ENCODE results near the gene TAF11L9. TPM values are rescaled to one million over a fixed set of nuclear protein-coding genes. Genes with fewer than 3 reads are reported as not detected.
"Not testable (repeated sequence)": the region's sequence is repeated elsewhere in the genome, so short reads cannot be mapped to it uniquely, and the experiment has no call there.

The TAF11L9 gene
- total RNA-seq: not detected

- H3K27me3 Mint-ChIP-seq; H3K36me3 Mint-ChIP-seq; ATAC-seq; H3K9me3 Mint-ChIP-seq; H3K4me1 Mint-ChIP-seq (ENCODE audit: low read depth in 2 of 2); H3K27ac Mint-ChIP-seq; DNase-seq (ENCODE audit: low spot score); H3K4me3 Mint-ChIP-seq: not testable (repeated sequence)
These were observed at the start of gene TAF11L9 for GRCh38 chr5:17594255-17594654. TSS of gene TAF11L9 (minus strand) at chr5:17594394.

- Mint-ChIP-seq H3K4me1 (ENCODE audit: low read depth in 2 of 2) (no peaks in the 10 kb centered on the region), H3K36me3 (peaks cover 4% of the 10 kb centered on the region), H3K27me3 (no peaks in the 10 kb centered on the region), H3K9me3 (peaks cover 5% of the 10 kb centered on the region), H3K27ac (no peak within 1 kb of the TSS), H3K4me3 (no peak within 1 kb of the TSS)
- DNase-seq (ENCODE audit: low spot score): no peak
- no peak for ATAC-seq
These were observed 40.0 kb upstream of the TAF11L9 start, which contains the start of gene TAF11L14 for GRCh38 chr5:17634160-17634559. TSS of gene TAF11L14 (plus strand) at chr5:17634460.

DNA sequence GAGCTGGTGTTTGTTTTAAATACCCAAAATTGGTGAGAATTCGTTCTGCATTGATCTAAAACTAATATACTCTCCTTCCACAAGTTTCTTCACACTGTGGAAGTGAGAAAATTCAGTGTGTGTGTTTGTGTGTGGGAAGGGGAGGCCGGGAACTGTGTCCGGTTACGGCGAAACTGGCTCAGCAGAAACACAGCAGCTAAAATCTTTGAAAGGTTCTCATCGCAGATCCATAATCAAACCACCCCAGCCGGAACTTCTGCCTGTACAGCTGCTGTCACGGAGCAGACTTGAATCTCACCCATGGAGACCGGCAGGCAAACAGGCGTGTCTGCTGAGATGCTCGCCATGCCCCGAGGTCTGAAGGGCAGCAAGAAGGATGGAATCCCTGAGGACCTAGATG, 37.6 kb upstream of the TAF11L9 start, which contains the start of gene TAF11L13:
TAF11L13 (plus strand) TSS at position 301 of the 400 bp plus-strand sequence.
- H3K27ac Mint-ChIP-seq; H3K36me3 Mint-ChIP-seq; ATAC-seq; H3K4me1 Mint-ChIP-seq (ENCODE audit: low read depth in 2 of 2); H3K4me3 Mint-ChIP-seq; H3K27me3 Mint-ChIP-seq; DNase-seq (ENCODE audit: low spot score); H3K9me3 Mint-ChIP-seq: not testable (repeated sequence)

DNA sequence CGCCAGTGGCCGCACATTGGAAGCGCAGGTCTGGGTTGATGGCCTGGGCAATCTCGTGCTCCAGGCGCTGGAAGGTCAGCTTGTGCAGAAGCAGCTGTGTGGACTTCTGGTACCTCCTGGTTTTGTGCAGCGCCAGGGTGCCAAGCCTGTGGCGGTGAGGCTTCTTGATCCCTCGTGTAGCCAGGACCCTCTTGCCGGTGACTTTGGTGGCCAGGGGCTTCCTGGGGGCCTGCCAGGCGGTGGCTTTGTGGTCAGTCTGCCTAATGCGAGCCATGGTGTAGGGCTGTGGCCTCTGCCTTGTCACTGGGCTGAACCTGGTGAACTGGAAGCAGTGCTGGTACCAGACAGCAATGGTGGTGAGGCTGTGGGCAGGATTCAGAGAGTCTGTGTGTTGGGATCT, 31.5 kb upstream of the TAF11L9 start:
- DNase-seq (ENCODE audit: low spot score): no peak
- peaks cover 12% of the 10 kb centered on the region for H3K9me3 Mint-ChIP-seq
- no peak overlapping the region for H3K27ac Mint-ChIP-seq
- ATAC-seq: peak in 1 of 2 donors; percentile 24
- no peak overlapping the region for H3K4me3 Mint-ChIP-seq
- no peaks in the 10 kb centered on the region for H3K27me3 Mint-ChIP-seq
- no peaks in the 10 kb centered on the region for H3K4me1 Mint-ChIP-seq (ENCODE audit: low read depth in 2 of 2)
- H3K36me3 Mint-ChIP-seq: no peaks in the 10 kb centered on the region

DNA sequence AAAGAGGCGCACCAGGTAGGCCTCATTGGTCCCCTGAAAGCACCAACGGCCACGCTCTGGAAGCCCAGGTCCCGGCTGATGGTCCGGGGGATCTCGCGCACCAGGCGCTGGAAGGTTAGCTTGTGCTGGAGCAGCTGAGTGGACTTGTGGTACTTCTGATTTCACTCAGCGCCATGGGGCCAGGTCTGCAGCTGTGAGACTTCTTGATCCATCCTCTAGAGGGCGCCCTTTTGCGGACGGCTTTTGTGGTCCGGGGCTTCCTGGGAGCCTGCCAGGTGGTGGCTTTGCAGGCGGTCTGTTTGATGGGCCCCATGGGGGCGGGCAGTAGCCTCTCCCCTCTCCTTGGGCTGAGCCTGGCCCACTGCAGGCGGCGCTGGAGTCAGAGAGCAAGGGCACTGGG, 26.4 kb upstream of the TAF11L9 start:
- DNase-seq (ENCODE audit: low spot score): no peak
- Mint-ChIP-seq H3K27ac (no peak overlapping the region), H3K27me3 (no peaks in the 10 kb centered on the region), H3K36me3 (peaks cover 8% of the 10 kb centered on the region), H3K9me3 (peaks cover 17% of the 10 kb centered on the region), H3K4me1 (ENCODE audit: low read depth in 2 of 2) (no peaks in the 10 kb centered on the region), H3K4me3 (no peak overlapping the region)
- ATAC-seq: no peak

GRCh38 chr5:17619354-17619753, 25.2 kb upstream of the TAF11L9 start:
- Mint-ChIP-seq H3K27me3 (no peaks in the 10 kb centered on the region), H3K4me3 (no peak overlapping the region), H3K27ac (no peak overlapping the region), H3K9me3 (peaks cover 16% of the 10 kb centered on the region), H3K4me1 (ENCODE audit: low read depth in 2 of 2) (no peaks in the 10 kb centered on the region), H3K36me3 (peaks cover 8% of the 10 kb centered on the region)
- DNase-seq (ENCODE audit: low spot score) (no peak), ATAC-seq (no peak)

GRCh38 chr5:17614872-17615605, 20.8 kb upstream of the TAF11L9 start:
- DNase-seq (ENCODE audit: low spot score) (no peak), ATAC-seq (no peak)
- Mint-ChIP-seq H3K4me1 (ENCODE audit: low read depth in 2 of 2) (no peaks in the 10 kb centered on the region), H3K27ac (no peak overlapping the region), H3K4me3 (no peak overlapping the region), H3K9me3 (peaks cover 14% of the 10 kb centered on the region), H3K36me3 (peaks cover 8% of the 10 kb centered on the region), H3K27me3 (no peaks in the 10 kb centered on the region)

DNA sequence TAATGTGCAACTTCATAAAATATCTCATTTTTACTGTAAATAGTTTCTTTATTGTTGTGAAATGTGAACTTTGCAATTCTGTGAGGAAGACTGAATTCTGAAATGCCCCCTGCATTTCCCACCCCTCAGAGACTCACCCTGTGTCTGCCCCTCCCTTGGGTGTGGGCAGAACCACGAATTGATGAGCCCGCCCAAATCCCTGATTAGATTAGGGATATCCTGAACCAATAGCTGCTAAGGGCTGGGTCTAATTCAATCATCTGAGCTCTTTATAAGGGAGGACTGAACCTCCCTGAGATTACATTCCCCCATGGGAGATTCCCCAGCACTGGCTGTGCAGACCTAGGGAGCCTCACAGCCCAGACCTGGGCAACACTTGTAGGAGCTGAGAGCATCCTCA, 15.9 kb upstream of the TAF11L9 start, which contains the start of gene TAF11L12:
TAF11L12 (plus strand) TSS at position 301 of the 400 bp plus-strand sequence.
- H3K4me1 Mint-ChIP-seq (ENCODE audit: low read depth in 2 of 2); H3K27ac Mint-ChIP-seq; H3K36me3 Mint-ChIP-seq; H3K4me3 Mint-ChIP-seq; ATAC-seq; H3K27me3 Mint-ChIP-seq; DNase-seq (ENCODE audit: low spot score): not testable (repeated sequence)
- H3K9me3 Mint-ChIP-seq: peaks cover 16% of the 10 kb centered on the region

GRCh38 chr5:17607461-17607860, 13.3 kb upstream of the TAF11L9 start:
- H3K27ac Mint-ChIP-seq; H3K4me3 Mint-ChIP-seq; H3K4me1 Mint-ChIP-seq (ENCODE audit: low read depth in 2 of 2); DNase-seq (ENCODE audit: low spot score); H3K27me3 Mint-ChIP-seq; ATAC-seq; H3K36me3 Mint-ChIP-seq: not testable (repeated sequence)
- peaks cover 15% of the 10 kb centered on the region for H3K9me3 Mint-ChIP-seq

DNA sequence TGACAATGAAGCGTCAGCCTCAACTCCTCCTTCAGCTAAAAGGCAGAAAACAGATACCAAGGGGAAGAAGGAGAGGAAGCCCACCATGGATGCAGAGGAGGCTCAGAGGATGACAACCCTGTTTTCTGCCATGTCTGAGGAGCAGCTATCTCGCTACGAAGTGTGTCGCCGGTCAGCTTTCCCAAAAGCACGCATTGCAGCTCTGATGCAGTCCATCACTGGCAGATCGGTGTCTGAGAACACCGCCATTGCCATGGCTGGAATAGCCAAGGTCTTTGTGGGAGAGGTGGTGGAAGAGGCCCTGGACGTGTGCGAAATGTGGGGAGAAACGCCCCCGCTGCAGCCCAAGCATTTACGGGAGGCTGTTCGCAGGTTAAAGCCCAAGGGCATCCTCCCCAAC, 10.8 kb upstream of the TAF11L9 start:
- no peak overlapping the region for H3K4me3 Mint-ChIP-seq
- peaks cover 13% of the 10 kb centered on the region for H3K9me3 Mint-ChIP-seq
- no peaks in the 10 kb centered on the region for H3K27me3 Mint-ChIP-seq
- H3K36me3 Mint-ChIP-seq: no peaks in the 10 kb centered on the region
- ATAC-seq (no peak), DNase-seq (ENCODE audit: low spot score) (no peak)
- no peaks in the 10 kb centered on the region for H3K4me1 Mint-ChIP-seq (ENCODE audit: low read depth in 2 of 2)
- H3K27ac Mint-ChIP-seq: no peak overlapping the region

GRCh38 chr5:17603880-17604279, 9.7 kb upstream of the TAF11L9 start, which contains the start of gene TAF11L11:
TSS of gene TAF11L11 (plus strand) at chr5:17604183.
- H3K36me3 Mint-ChIP-seq; ATAC-seq; H3K27ac Mint-ChIP-seq; H3K4me3 Mint-ChIP-seq; H3K4me1 Mint-ChIP-seq (ENCODE audit: low read depth in 2 of 2); H3K27me3 Mint-ChIP-seq; DNase-seq (ENCODE audit: low spot score): not testable (repeated sequence)
- H3K9me3 Mint-ChIP-seq: peaks cover 13% of the 10 kb centered on the region

GRCh38 chr5:17597728-17598127, 3.5 kb upstream of the TAF11L9 start, which contains the start of gene TAF11L10:
TSS of gene TAF11L10 (minus strand) at chr5:17597828.
- not testable (repeated sequence) for H3K36me3 Mint-ChIP-seq; H3K27ac Mint-ChIP-seq; ATAC-seq; DNase-seq (ENCODE audit: low spot score); H3K27me3 Mint-ChIP-seq; H3K9me3 Mint-ChIP-seq; H3K4me3 Mint-ChIP-seq; H3K4me1 Mint-ChIP-seq (ENCODE audit: low read depth in 2 of 2)

GRCh38 chr5:17590860-17591259, 3.3 kb downstream of the TAF11L9 start, which contains the start of gene TAF11L8:
TSS of gene TAF11L8 (minus strand) at chr5:17590960.
- H3K27ac Mint-ChIP-seq; H3K27me3 Mint-ChIP-seq; H3K4me1 Mint-ChIP-seq (ENCODE audit: low read depth in 2 of 2); H3K9me3 Mint-ChIP-seq; ATAC-seq; H3K4me3 Mint-ChIP-seq; DNase-seq (ENCODE audit: low spot score); H3K36me3 Mint-ChIP-seq: not testable (repeated sequence)

GRCh38 chr5:17585658-17586057, 8.5 kb downstream of the TAF11L9 start, which contains the start of gene TAF11L7:
TSS of gene TAF11L7 (minus strand) at chr5:17585758.
- not testable (repeated sequence) for H3K36me3 Mint-ChIP-seq; H3K27ac Mint-ChIP-seq; H3K27me3 Mint-ChIP-seq; ATAC-seq; DNase-seq (ENCODE audit: low spot score); H3K9me3 Mint-ChIP-seq; H3K4me1 Mint-ChIP-seq (ENCODE audit: low read depth in 2 of 2); H3K4me3 Mint-ChIP-seq
